GM10266 (cell line): ENCODE data around the gene HACE1.

Experiments used
- DNase-seq: peaks from one replicate; pipeline ENCODE4 v3.0.0; 2012; ENCODE audit errors: extremely low spot score
- CTCF ChIP-seq: IDR thresholded peaks from 2 replicates; pipeline ENCODE4 v1.5.1; 2012; ENCODE audit warnings: mild to moderate bottlenecking, low read depth; ENCODE audit not compliant: control insufficient read depth, insufficient read depth; ENCODE audit errors: missing control alignments

The HACE1 gene

GRCh38 chr6:104795363-104795762 lies 64.4 kb downstream of the HACE1 start:
- DNase-seq: no peak
- no peak for TF ChIP-seq CTCF

GRCh38 chr6:104789770-104790190 lies 69.9 kb downstream of the HACE1 start:
- peak; percentile 9 for DNase-seq
- peak; percentile 44 for TF ChIP-seq CTCF

- TF ChIP-seq CTCF: no peak
Observed at GRCh38 chr6:104788400-104788799, 71.3 kb downstream of the HACE1 start.

GRCh38 chr6:104787305-104787704 lies 72.4 kb downstream of the HACE1 start:
- no peak for TF ChIP-seq CTCF
- no peak for DNase-seq

More at GRCh38 chr6:104788400-104788799, 71.3 kb downstream of the HACE1 start:
- DNase-seq: no peak

- DNase-seq: no peak
Observed at GRCh38 chr6:104784884-104785283, 74.8 kb downstream of the HACE1 start.

GRCh38 chr6:104771258-104771832 lies 88.4 kb downstream of the HACE1 start:
- peak; percentile 14 for DNase-seq
- peak; percentile 48 for TF ChIP-seq CTCF

More at GRCh38 chr6:104784884-104785283, 74.8 kb downstream of the HACE1 start:
- no peak for TF ChIP-seq CTCF

GRCh38 chr6:104768906-104769305 lies 90.8 kb downstream of the HACE1 start:
- DNase-seq: no peak
- TF ChIP-seq CTCF: no peak
